ENCODE measurements around the gene CFAP65. TPM values are rescaled to one million over a fixed set of nuclear protein-coding genes. Genes with fewer than 3 reads are reported as not detected.

Gene CFAP65
- total RNA-seq, 4 donors from 2014 or later = not detected

DNA sequence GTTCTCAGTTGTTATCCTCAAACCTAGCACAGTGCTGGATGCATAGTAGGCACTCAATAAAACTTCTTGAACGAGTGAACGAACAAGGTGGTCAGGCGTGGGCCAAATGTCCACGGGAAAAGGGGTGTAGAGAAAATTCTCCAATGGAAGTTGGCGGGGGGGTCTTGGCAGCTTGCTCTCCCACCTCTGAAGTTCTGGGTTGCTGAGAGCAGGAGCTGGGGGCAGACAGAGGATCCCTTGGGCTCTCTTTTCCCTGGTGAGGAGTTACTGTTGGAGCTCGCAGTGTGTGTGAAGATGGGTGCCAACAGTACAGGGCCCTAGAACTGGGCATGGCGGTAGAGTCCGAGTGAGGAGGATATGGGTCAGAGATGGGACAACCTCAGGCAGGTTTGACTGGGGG, 45.8 kb downstream of the CFAP65 start:
- TF ChIP-seq, protein P1, sequence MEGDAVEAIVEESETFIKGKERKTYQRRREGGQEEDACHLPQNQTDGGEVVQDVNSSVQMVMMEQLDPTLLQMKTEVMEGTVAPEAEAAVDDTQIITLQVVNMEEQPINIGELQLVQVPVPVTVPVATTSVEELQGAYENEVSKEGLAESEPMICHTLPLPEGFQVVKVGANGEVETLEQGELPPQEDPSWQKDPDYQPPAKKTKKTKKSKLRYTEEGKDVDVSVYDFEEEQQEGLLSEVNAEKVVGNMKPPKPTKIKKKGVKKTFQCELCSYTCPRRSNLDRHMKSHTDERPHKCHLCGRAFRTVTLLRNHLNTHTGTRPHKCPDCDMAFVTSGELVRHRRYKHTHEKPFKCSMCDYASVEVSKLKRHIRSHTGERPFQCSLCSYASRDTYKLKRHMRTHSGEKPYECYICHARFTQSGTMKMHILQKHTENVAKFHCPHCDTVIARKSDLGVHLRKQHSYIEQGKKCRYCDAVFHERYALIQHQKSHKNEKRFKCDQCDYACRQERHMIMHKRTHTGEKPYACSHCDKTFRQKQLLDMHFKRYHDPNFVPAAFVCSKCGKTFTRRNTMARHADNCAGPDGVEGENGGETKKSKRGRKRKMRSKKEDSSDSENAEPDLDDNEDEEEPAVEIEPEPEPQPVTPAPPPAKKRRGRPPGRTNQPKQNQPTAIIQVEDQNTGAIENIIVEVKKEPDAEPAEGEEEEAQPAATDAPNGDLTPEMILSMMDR (IDR thresholded peaks at IDR 0.05; ENCODE audit: low read depth) = no peak

DNA sequence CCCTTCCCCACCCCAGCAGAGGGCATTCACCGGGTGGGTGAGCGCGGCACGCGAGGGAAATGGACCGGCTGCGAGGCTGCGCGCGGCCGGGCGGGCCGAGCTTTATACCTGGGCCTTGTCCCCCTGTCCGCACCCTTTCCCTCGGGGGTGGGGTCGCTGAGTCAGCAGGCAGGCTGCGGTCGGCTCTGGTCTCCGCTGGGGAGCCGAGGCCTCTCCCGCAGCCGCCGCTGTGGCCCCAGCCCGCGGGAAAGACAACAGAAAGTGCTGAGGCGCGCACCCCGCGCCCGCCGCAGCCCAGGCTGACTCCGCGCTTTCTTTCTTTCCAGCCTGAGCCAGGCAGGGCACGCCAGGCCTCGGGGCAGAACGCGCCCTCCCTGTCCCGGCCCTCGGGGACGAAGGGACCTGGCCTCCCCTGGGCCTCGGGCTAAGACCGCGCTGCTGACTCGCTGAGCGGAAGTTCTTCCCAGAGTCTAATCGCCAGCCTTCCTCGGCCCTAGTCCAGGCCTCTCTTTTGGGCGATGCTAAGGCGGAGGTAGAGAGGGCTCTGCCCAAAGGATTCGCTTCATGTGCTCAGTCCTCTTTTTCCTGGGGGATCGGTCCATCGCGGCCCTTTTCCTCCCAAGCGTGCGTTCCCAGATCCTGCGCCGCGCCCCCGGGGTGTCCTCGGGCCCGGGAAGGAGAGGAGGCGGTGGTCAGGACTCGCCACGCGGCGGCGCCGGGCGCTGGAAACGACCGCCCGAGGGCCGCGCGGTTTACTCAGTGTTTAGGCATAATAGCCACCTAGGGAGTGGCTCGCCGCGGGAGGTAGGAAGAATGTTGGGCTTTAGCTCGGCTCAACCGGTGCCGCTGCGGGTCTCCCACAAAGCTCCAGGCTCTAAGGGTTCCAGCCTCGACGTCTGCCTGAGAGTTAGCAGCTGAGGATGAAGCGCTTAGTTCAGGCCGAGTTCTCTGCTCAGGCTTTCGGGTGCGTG, 47.7 kb downstream of the CFAP65 start, which contains the start of gene CRYBA2:
Gene CRYBA2 (minus strand): TSS at position 78 of the 971 bp plus-strand sequence. CDS start 246 bp downstream, outside the sequence.
- TF ChIP-seq, protein P1 (IDR thresholded peaks at IDR 0.05; ENCODE audit: low read depth) = no peak

- TF ChIP-seq, protein P1 (IDR thresholded peaks at IDR 0.05; ENCODE audit: low read depth) = no peak
Measured at GRCh38 chr2:218992703-218993344, 48.5 kb downstream of the CFAP65 start.

- TF ChIP-seq, protein P1 (IDR thresholded peaks at IDR 0.05; ENCODE audit: low read depth) = no peak
Measured at GRCh38 chr2:218992196-218992595, 49.1 kb downstream of the CFAP65 start.

GRCh38 chr2:218991674-218992168, 49.6 kb downstream of the CFAP65 start:
- TF ChIP-seq, protein P1 (IDR thresholded peaks at IDR 0.05; ENCODE audit: low read depth) = no peak

- TF ChIP-seq, protein P1 (IDR thresholded peaks at IDR 0.05; ENCODE audit: low read depth) = no peak
Measured at GRCh38 chr2:218990612-218991011, 50.7 kb downstream of the CFAP65 start.

- TF ChIP-seq, protein P1 (IDR thresholded peaks at IDR 0.05; ENCODE audit: low read depth) = no peak
Measured at GRCh38 chr2:218990052-218990451, 51.3 kb downstream of the CFAP65 start.
